ENCODE data around the gene ASGR1.
"Not testable (repeated sequence)": the region's sequence is repeated elsewhere in the genome, so short reads cannot be mapped to it uniquely, and the experiment has no call there.

ASGR1 gene

DNA sequence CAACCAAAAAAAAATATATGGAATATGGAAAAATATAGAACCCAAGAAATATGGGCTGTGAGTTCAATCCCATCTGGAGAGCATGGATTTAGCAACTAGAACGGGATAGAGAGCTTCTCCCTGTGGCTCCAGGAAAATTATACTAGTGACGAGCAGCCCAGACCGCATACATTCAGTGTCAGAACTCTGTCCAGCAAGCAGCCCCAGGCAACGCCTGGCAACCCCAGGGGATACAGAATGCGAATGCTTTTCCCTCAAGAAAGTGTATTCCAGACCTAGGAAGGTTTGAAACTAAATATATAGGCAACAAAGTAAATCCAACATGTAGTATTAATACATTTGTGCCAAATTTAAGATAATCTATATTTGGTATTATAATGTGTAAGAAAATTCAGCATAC, 51.0 kb downstream of the ASGR1 start:
- no peak for DNase-seq

DNA sequence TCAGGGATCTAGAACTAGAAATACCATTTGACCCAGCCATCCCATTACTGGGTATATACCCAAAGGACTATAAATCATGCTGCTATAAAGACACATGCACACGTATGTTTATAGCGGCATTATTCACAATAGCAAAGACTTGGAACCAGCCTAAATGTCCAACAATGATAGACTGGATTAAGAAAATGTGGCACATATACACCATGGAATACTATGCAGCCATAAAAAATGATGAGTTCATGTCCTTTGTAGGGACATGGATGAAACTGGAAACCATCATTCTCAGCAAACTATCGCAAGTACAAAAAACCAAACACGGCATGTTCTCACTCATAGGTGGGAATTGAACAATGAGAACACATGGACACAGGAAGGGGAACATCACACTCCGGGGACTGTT, 51.7 kb downstream of the ASGR1 start:
- DNase-seq, result not testable (repeated sequence)

GRCh38 chr17:7126386-7126785, 52.8 kb downstream of the ASGR1 start:
- not testable (repeated sequence) for DNase-seq

GRCh38 chr17:7124923-7125322, 54.2 kb downstream of the ASGR1 start:
- DNase-seq, result no peak

- DNase-seq, result no peak
Observed at GRCh38 chr17:7123844-7124243, 55.3 kb downstream of the ASGR1 start.

All from anterior cingulate cortex (tissue), 58 donors.